HG03457 (cell line): Measurements from ENCODE around the gene SLIT1.

Experiments
- ATAC-seq: cut with Tn5 transposase; IDR thresholded peaks from one replicate; pipeline ENCODE4 v1.9.1; 2021; ENCODE audit warnings: moderate number of reproducible peaks; ENCODE audit not compliant: unreplicated experiment

SLIT1 gene

DNA sequence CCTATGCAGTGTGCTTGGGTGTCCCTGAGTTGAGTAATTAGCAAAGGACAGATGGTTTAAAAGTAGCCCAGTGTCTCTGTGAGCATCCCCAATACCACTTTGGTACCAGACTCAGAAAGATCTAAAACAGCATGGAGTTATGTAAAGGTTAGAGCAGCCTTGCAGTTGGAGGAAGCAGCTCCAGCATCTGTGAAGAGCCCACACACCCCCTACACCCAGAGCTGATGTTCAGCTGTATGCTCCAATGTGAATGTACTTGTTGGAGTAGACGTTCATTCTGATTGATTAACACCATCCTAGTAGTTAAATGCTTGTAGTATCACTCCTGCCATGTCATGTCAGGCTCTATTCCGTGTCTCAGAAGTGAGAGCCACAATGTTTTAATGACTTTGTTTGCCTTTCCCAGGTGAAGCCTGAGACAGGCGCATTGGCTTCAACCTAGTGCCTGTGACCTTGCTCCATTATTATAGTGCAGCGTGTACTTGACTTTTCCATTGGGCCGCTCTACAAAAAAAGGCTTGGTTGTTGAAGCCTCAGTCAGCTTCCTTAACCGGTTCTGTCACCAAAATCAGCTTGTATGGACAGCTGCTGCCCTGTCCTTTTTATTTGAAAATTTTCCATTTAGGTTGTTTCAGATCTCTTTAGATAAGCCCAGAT lies 199.4 kb downstream of the SLIT1 start:
- no peak for ATAC-seq

DNA sequence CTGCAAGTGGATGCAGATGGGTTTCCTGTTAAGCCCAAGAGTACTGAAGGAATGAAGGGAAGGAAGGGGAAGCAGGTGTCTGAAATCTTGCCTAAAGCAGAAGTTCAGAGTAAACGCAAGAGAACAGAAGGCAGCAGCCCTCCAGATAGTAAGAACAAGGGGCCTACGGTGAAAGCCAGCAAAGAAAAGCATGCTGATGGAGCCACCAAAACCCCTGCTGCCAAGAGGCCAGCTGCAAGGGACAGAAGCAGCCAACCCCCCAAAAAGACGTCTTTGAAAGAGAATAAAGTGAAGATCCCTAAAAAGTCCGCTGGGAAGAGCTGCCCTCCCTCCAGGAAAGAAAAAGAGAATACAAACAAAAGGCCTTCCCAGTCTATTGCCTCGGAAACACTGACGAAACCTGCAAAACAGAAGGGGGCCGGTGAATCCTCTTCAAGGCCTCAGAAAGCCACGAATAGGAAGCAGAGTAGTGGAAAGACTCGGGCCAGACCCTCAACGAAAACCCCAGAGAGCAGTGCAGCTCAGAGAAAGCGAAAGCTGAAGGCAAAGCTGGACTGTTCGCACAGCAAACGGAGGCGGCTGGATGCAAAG lies 201.1 kb downstream of the SLIT1 start:
- no peak for ATAC-seq

DNA sequence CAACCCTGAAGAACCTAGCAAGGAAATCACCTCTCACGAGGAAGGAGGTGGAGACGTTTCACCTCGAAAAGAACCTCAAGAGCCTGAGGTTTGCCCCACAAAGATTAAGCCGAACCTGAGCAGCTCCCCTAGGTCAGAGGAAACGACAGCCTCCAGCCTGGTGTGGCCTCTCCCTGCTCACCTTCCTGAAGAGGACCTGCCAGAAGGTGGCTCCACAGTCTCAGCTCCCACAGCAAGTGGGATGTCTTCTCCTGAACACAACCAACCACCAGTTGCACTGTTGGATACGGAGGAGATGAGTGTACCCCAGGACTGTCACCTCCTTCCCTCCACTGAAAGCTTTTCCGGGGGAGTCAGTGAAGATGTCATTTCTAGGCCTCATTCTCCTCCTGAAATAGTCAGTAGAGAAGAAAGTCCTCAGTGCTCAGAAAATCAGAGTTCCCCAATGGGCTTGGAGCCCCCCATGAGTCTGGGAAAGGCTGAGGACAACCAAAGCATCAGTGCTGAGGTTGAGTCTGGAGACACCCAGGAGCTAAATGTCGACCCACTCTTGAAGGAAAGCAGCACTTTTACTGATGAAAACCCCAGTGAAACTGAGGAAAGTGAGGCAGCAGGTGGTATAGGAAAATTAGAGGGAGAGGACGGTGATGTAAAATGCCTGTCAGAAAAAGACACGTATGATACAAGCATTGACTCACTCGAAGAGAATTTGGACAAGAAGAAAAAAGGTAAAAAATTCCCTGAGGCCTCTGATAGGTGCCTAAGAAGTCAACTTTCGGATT lies 203.4 kb downstream of the SLIT1 start:
- ATAC-seq = no peak

DNA sequence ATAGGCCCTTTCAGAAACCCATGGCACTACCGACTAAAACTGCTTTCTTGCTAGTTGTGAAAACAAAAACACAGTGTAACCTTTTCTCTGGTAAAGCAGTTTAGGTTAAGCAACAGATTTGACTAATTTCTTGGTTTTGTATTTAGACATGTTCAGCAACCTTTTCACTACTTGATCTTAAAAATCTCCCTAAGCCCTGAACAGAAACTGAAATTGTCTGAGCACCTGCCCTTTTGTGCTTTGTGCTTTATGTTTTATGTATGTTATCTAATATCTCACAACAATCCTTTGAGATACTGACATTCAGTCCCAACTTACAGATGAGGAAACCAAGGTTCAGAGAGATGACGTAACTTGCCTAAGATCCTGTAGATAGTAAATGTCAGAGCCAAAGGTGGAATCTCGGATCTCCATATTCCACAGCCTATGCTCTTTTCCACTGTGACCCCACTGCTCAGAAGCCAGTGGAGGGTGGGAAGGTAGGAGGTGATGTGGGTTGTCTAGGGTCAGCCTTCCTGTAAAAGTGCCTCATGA lies 207.1 kb downstream of the SLIT1 start:
- no peak for ATAC-seq

DNA sequence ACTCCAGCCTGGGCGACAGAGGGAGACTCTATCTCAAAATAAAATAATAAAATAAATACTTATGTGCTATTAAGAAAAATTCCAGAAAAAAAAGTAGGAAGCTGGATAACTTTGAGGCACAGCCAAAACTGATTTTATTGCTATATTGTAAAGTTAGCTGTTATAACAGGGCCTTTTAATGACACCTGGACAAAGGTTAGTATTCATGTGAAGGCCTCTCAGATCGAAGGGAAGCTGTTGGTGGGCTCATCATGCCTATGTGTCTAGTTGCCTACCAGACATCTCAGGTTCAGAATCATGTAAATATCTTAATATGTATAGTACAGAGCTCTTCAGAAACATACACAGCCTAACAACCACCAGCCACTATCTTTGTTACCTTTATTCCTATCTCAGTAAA lies 210.6 kb downstream of the SLIT1 start:
- ATAC-seq = no peak

DNA sequence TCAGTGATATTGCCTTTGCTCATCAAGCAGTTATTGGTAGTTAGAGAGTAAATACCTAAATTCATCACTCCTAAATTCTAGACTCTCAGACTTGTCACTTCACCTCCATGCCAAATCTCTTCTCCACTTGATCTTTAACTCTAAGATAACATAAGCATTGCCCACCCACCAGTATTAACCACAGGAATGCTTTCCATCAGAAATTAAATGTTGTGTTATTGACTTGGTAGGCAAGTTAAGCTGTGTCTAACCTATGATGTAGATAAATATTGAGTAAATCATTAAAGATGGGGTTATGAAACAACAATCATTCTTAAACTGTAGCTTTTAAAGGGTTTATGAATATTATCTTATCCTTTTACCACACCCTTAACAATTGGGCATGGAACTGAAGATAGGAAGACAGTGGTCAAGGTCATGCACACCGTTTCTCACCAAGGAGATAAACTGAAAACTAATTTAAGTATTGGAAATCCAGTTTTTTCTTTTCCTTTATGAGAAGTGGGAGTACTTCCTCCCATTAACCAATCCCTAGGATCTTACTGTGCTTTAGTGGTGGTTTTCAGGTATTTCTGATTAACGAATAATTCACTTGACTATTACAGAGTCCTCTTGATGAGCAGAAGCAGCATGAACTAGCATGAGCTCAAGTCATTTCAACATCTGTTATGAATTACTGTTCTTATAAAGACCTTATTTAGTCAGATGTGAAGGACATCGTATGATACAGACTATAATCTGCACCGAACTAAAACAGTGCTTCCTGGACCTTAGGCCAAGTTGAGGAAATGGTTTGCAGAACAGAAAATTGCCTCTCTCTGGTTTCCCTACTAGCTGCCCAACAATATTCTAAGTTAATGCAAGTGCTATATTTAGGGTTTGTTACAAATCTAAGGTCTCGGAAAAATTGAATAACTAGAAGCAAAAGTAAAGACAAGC lies 211.7 kb downstream of the SLIT1 start:
- no peak for ATAC-seq

DNA sequence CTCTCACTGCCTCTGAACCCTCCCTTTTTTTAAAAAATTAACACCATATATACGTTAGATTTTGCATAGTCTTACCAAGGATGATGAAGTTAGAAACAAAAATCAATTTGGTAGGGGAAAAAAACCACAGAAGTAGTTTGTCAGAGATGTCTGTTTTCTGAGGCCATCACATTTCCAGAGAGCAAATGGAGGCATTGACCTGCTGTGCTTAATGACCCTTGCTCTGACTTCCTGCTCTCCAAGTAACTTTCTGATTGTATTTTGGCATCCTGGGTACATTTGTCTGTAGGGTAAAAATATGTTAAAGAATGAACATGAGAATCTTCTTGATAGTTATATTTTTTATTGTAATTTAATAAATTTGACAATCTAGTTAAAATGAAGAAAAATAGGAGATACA lies 213.5 kb downstream of the SLIT1 start:
- no peak for ATAC-seq

DNA sequence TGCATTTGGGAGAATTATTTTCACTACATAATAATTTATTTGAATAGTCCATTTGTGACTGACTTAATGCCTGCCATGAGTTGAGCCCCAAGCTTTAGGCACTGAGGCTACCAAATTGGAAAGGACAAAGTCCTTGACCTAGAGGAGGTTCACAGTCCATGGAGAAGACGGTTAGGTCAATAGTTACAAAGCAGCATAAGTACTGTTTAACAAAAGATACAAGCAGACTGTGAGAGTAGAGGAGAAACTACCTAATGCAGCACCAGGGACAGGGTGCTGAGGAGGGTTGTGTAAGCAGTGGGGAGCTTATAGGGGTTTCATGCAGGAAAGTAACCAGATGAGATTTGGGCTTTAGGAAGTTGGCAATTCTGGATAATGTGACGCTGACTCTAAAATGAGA lies 214.4 kb downstream of the SLIT1 start:
- ATAC-seq = no peak

DNA sequence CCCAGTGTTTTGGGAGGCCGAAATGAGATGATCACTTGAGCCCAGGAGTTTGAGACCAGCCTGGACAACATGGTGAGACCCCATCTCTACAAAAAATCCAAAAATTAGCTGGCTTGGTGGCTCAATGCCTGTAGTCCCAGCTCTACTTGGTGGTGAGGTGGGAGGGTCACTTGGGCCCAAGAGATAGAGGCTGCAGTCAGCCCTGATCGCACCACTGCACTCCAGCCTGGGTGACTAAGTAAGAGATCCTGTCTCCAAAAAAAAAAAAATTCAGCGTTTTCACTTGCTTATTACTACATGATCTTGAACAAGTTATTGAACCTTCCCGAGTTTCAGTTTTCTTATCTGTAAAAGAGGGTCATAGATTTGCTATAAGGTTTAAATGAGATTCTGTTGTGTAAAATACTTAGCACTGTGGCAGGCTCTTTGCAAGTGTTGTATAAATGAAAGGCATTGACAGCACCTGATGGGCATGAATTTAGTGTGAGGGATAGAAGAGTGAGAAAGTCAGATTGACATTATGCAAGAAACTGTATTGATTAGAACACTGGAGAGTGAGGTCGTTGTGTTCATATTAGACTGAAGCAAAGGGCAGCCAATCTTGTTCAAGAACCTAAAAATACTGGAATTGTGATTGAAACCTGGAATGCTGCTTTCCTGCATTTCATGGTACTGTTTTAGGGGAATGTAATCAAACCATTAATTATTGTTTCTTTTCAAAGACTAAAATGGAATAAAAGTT lies 216.9 kb downstream of the SLIT1 start:
- no peak for ATAC-seq

DNA sequence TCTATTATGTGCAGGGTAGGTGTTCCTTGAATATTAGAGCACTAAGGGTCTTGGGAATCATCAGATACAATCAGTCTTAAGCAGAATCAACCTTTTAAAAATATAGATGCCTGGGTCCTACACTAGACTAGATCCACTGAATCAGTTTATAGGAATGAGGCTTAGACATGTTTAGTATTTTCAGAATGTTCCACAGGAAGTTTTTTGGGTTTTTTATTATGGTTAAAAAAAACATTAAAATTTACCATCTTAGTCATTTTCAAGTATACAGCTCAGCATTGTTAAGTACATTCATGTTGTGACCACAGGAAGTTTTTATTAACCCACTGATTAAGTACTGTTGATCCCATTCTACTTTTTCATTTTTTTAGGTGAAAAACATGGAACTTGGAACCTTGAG lies 217.9 kb downstream of the SLIT1 start:
- ATAC-seq = no peak

DNA sequence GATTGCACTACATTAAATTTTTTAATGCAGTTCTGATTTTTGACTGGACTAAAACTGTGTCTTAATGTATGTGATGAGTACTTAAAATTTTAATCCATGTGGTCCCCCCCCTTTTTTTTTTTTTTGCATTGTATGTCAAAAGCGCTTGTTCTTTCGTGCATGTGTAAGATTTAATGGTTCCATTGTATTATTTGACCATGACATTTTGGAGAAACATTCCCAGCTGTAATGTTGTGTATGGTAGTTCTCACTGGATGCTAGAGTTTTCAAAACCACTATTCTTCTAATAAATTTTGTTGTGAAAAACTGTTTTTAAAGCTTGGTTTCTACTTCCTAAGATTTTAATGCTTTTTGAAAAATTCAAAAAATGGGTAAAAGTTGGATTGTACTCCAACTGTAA lies 221.6 kb downstream of the SLIT1 start:
- no peak for ATAC-seq

DNA sequence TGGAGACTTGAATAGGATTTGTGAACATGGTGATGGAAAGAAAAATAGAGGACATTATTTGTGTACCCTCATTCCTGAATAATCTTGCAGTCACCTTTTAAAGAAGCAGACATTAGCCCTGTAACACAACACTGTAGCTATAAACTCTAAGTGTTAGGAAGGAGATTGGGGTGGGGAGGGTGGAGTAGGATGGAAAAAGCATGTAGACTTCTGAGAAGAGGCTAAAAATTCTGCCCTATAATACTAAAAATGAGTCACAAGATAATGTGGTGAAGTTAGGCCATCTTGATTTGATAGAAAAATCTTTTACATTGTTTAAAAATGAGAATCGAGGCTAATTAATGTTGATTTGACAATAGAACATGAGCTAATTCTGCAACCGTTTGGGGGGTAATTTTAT lies 224.9 kb downstream of the SLIT1 start:
- ATAC-seq = no peak

DNA sequence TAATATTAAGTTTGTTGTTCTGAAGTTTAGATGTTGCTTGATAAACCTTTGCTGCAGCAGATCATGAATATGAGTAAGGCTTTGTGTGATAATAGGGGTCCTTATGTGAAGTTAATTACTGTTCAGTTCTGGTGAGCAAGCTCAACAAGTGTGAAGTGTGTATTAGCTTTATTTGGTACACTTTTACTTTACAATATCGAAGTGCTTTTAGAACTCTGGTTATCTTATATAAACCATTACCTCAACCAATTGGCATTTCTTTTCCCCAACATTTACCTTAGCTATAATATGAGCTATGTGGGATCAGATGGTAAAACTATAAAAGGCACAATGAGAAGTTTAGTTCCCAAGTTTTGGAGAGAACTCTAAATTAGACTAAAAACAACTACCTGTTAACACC lies 226.0 kb downstream of the SLIT1 start:
- no peak for ATAC-seq

DNA sequence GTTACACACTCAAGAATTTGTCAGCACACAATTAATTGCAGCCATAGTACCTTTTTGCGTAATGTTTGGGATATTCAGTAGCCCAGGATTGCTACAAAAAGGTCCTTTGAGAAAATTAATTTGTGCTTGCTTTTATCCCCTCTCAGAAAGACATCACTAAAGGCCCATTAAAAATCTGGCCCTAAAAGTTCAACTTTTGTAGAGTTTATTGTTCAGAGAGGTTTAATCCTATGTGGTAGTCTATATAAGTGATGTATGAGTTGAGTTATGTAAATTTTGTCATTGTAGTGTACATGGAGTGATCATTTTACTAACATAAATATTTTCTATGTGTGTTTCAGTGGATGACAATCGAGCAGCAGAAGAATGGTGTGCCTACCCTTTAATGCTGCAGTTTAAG lies 227.7 kb downstream of the SLIT1 start:
- ATAC-seq = no peak

DNA sequence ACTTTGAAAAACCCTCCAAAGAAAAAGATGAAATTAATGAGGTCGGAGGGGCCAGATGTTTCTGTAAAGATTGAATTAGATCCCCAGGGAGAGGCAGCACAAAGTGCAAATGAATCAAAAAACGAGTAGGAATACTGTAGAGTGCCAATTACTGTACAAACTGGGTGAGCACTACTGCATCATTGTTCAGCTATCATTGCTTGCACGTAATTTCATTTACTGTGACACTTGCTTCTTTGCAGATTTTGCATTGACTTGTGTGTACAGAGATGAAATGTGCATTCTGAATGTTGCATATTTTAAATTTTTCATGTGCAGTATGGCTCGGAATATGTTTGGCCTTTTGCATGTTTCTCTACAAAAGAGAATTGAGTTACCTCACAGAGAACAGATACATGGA lies 230.0 kb downstream of the SLIT1 start:
- no peak for ATAC-seq

DNA sequence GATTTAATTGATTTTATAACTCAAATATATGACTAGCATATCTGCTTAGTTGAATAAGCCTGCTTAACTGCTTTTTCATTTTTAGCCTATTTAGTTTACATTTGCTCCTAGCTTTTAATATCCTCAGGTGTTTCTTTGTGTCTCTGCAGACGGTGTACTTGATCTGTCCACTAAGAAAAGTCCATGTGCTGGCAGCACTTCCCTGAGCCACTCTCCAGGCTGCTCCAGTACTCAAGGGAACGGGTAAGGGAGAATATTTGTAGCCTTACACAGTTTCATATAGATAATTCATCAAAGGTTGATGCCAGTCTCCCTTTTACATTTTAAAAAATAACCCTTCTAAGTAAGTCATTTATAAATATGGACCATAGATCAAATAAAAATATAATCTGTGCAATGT lies 233.8 kb downstream of the SLIT1 start:
- ATAC-seq = no peak

DNA sequence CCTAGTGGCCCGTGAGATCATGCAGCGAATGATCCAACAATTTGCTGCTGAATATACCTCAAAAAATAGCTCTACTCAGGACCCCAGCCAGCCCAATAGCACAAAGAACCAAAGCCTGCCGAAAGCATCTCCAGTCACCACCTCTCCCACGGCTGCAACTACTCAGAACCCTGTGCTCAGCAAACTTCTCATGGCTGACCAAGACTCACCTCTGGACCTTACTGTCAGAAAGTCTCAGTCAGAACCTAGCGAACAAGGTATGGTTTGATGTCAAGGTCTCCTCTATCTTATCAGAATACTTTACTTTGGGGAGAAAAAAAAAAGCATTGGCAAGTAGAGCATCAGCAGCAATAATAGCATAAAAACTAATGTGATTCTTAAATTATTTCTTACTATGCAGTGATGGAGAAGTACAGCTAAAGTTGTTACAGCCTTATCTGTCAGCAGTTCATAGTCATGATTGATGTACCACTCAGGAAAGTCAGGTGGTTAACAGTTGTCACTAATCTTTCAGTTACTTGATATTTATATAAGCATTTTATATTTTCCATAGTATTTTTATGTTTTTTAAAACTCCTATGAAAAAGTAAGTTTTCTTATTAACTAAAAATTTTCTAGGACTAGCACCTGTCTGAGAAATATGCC lies 236.6 kb downstream of the SLIT1 start:
- no peak for ATAC-seq
